Endothelial cell of umbilical vein (primary cell): ENCODE measurements around the gene IGFBP3. TPM values are rescaled to one million over a fixed set of nuclear protein-coding genes. Genes with fewer than 3 reads are reported as not detected.

Source experiments
- BruUV-seq: library from RNA; stranded (reverse); fragments of 400-500 nt; replicated peaks from 2 replicates; lab custom pipeline; 2021; lab: Mats Ljungman, UMichigan
- CTCF ChIA-PET: fragments of 300-600, 350-600 bp; sonication (Branson Sonifier 250); formaldehyde crosslinking; loops from one replicate; lab custom pipeline; 2021; ENCODE audit warnings: antibody characterized with exemption, inconsistent platforms; lab: Charles Lee
- POLR2A ChIA-PET: fragments of 300-600, 350-600 bp; sonication (Branson Sonifier 250); formaldehyde crosslinking; loops from one replicate; lab custom pipeline; 2021; ENCODE audit warnings: antibody characterized with exemption, inconsistent platforms; lab: Charles Lee
- DNase-seq: peaks from one replicate; pipeline ENCODE4 v3.0.0-alpha.2; 2011; ENCODE audit warnings: low read depth, low spot score
- FAIRE-seq: peaks from 2 replicates; lab custom pipeline; 2011; peaks lifted over from hg19 to GRCh38; lab: Jason Lieb, UNC
- H2AFZ ChIP-seq: 2 replicates; pipeline ENCODE4 v1.6.0; 2012; ENCODE audit warnings: low read depth, low read length, control low read depth, inconsistent platforms
- H3K27ac ChIP-seq: 2 replicates; pipeline ENCODE4 v1.5.1; 2011; ENCODE audit warnings: low read depth, mild to moderate bottlenecking, control low read depth, low read length, moderate library complexity; ENCODE audit not compliant: insufficient read depth
- H3K27me3 ChIP-seq, 2 experiments: 2 replicates each; pipeline versions ENCODE4 v1.6.0 to v1.6.1; 2011; ENCODE audit warnings: low read length in 2 of 2, mixed read lengths in 1 of 2; ENCODE audit not compliant: control insufficient read depth in 2 of 2, insufficient read depth in 2 of 2
- H3K36me3 ChIP-seq, 2 experiments: 2 replicates in 1 of 2; 3 replicates in 1 of 2; pipeline ENCODE4 v1.5.1; 2011; ENCODE audit warnings: low read length in 2 of 2, mild to moderate bottlenecking in 1 of 2, moderate library complexity in 1 of 2; ENCODE audit not compliant: control insufficient read depth in 2 of 2, insufficient read depth in 2 of 2; ENCODE audit errors: extremely low read depth in 1 of 2
- H3K4me1 ChIP-seq: 3 replicates; pipeline ENCODE4 v1.5.1; 2011; ENCODE audit warnings: mild to moderate bottlenecking, low read length; ENCODE audit not compliant: control insufficient read depth, insufficient read depth; ENCODE audit errors: extremely low read depth
- H3K4me2 ChIP-seq: 2 replicates; pipeline ENCODE4 v1.6.1; 2011; ENCODE audit warnings: low read length, control low read depth, mixed read lengths; ENCODE audit not compliant: insufficient read depth
- H3K4me3 ChIP-seq, 3 experiments: fragments of 200-600 bp in 1 of 3; sonication (generic), shearing (Covaris generic) in 1 of 3; replicated peaks in 1 of 3; 2 replicates each; pipeline ENCODE4 v1.5.1; 2011 to 2016; ENCODE audit warnings: control low read depth in 3 of 3, low read length in 3 of 3, mild to moderate bottlenecking in 2 of 3, inconsistent platforms in 1 of 3, low read depth in 1 of 3, moderate library complexity in 1 of 3; ENCODE audit not compliant: insufficient read depth in 1 of 3
- H3K79me2 ChIP-seq: 2 replicates; pipeline ENCODE4 v1.6.0; 2012; ENCODE audit warnings: low read length, inconsistent platforms; ENCODE audit not compliant: control insufficient read depth, insufficient read depth
- H3K9ac ChIP-seq: replicated peaks from 2 replicates; pipeline ENCODE3; 2011; ENCODE audit warnings: low read length, control low read depth; ENCODE audit not compliant: insufficient read depth; ENCODE audit errors: extremely low read depth
- H3K9me1 ChIP-seq: replicated peaks from 3 replicates; pipeline ENCODE4 v1.6.0; 2011; ENCODE audit warnings: mild to moderate bottlenecking, low read length; ENCODE audit not compliant: control insufficient read depth, insufficient read depth; ENCODE audit errors: extremely low read depth
- H3K9me3 ChIP-seq: replicated peaks from 2 replicates; pipeline ENCODE4 v1.5.1; 2012; ENCODE audit warnings: low read length, inconsistent platforms; ENCODE audit not compliant: control insufficient read depth, insufficient read depth
- H4K20me1 ChIP-seq: replicated peaks from 2 replicates; pipeline ENCODE3; 2011; ENCODE audit warnings: mild to moderate bottlenecking, low read length; ENCODE audit not compliant: control insufficient read depth, insufficient read depth; ENCODE audit errors: extremely low read depth
- CTCF ChIP-seq, 2 donors: IDR thresholded peaks; 1 replicate in 1 of 2; 2 replicates in 1 of 2; pipeline ENCODE4 v1.5.1; 2011; ENCODE audit warnings: low read length in 2 of 2, mild to moderate bottlenecking in 2 of 2, moderate library complexity in 2 of 2, control low read depth in 1 of 2, inconsistent platforms in 1 of 2, low read depth in 1 of 2; ENCODE audit not compliant: insufficient read depth in 1 of 2; ENCODE audit errors: extremely low read depth in 1 of 2
- FOS ChIP-seq: IDR thresholded peaks from 2 replicates; pipeline ENCODE4 v1.6.1; 2011; ENCODE audit warnings: mild to moderate bottlenecking, low read length, moderate library complexity, borderline replicate concordance; ENCODE audit not compliant: insufficient read depth
- GATA2 ChIP-seq: IDR thresholded peaks from 2 replicates; pipeline ENCODE4 v1.7.0; 2011; ENCODE audit warnings: low read depth, mild to moderate bottlenecking, moderate library complexity, mixed read lengths, low read length; ENCODE audit not compliant: insufficient read length, insufficient read depth
- JUN ChIP-seq: IDR thresholded peaks from 2 replicates; pipeline ENCODE4 v1.6.1; 2011; ENCODE audit warnings: borderline replicate concordance, low read depth; ENCODE audit not compliant: insufficient read length, insufficient read depth
- MAX ChIP-seq: IDR thresholded peaks from 2 replicates; pipeline ENCODE4 v1.6.1; 2011; ENCODE audit not compliant: insufficient read depth, insufficient read length
- MYC ChIP-seq: IDR thresholded peaks from one replicate; pipeline ENCODE4 v1.6.1; 2011; ENCODE audit warnings: mild to moderate bottlenecking, low read depth, low read length
- POLR2A ChIP-seq: IDR thresholded peaks from 2 replicates; pipeline ENCODE4 v1.6.1; 2012; ENCODE audit warnings: low read depth, mild to moderate bottlenecking, control low read depth, low read length
- POLR2AphosphoS5 ChIP-seq: IDR thresholded peaks from 2 replicates; pipeline ENCODE4 v1.6.1; 2012; ENCODE audit warnings: low read depth, mild to moderate bottlenecking, control low read depth, low read length, moderate library complexity; ENCODE audit not compliant: insufficient read depth
- dilution Hi-C: fragments of 300-500 bp; cut with MboI; formaldehyde crosslinking; loops from one replicate; pipeline ENCODE4 v1.15.0; 2019; ENCODE audit warnings: low sequenced_read_pairs; ENCODE audit not compliant: extremely low pct_ligation_motif_present
- intact Hi-C: fragments of 100-400 bp; cut with micrococcal nuclease; formaldehyde crosslinking; loops from one replicate; pipeline ENCODE4 v1.10.0; 2022
- polyA plus RNA-seq, 4 experiments: library from polyadenylated mRNA; depleted of rRNA in 3 of 4; stranded (reverse) in 3 of 4; unstranded in 1 of 4; fragments of >200 nt; gene quantifications; 2 replicates each; pipeline versions ENCODE4 v1.2.1 to v1.2.3, GENCODE V29; 2011 to 2012; ENCODE audit warnings: missing spikeins in 1 of 4
- total RNA-seq: library from RNA; stranded (reverse); gene quantifications from 2 replicates; pipeline ENCODE4 v1.2.3, GENCODE V29; 2021

The IGFBP3 gene
- total and polyA plus RNA-seq, 2 donors (not counting 3 experiments of a cell fraction or from before 2014, with no cell fraction given) = 3.4 to 10.1 TPM

GRCh38 chr7:45924283-45924682 is 3.2 kb upstream of the IGFBP3 start:
- dilution Hi-C loops = no loop called here
- H3K4me1 ChIP-seq = peaks cover 28% of the 10 kb centered on the region
- POLR2A ChIA-PET = no interaction called here

More at GRCh38 chr7:45924283-45924682, 3.2 kb upstream of the IGFBP3 start:
- Histone ChIP-seq H3K27ac (no peak overlapping the region), H4K20me1 (no peaks in the 10 kb centered on the region), H3K4me3 (no peak overlapping the region), H3K36me3 (no peaks in the 10 kb centered on the region), H3K27me3 (peaks cover 32 to 42% of the 10 kb centered on the region in 2 experiments), H3K9me1 (no peaks in the 10 kb centered on the region), H3K4me2 (no peak overlapping the region), H3K79me2 (no peaks in the 10 kb centered on the region), H2AFZ (no peak overlapping the region), H3K9ac (no peak overlapping the region), H3K9me3 (no peaks in the 10 kb centered on the region)
- no peak for TF ChIP-seq CTCF (IDR thresholded peaks at IDR 0.05; ENCODE audit: extremely low read depth in 1 of 2, insufficient read depth in 1 of 2, low read depth in 1 of 2, low read length in 2 of 2)
- TF ChIP-seq FOS = peak; percentile 61
- TF ChIP-seq MYC = no peak
- TF ChIP-seq MAX = no peak
- no peak for TF ChIP-seq POLR2A
- TF ChIP-seq POLR2AphosphoS5 = no peak
- TF ChIP-seq JUN = no peak
- TF ChIP-seq GATA2 = no peak
- intact Hi-C loops = loop anchor here (5.0 to 10.0 kb wide), 2 partner anchors 201 to 653 kb away; no protein-coding TSS in a partner anchor
- BruUV-seq = no TSS peak
- FAIRE-seq = no peak
- CTCF ChIA-PET = interaction anchor here (1.1 to 8.6 kb wide), 7 partner anchors 11 to 1257 kb away, joined by 3 to 100 read pairs (median 12); partner anchors contain the start of gene IGFBP1
- DNase-seq = peak; percentile 14
